DND-41 (cell line): ENCODE results near the gene KRTAP10-12.

Experiments used
- ATAC-seq: fragments of 200-7000 bp; cut with Tn5 transposase; 3 replicates; pipeline ENCODE4 v1.9.1; 2021; ENCODE audit warnings: low read depth; ENCODE audit not compliant: insufficient read depth
- DNase-seq: peaks from one replicate; pipeline ENCODE4 v3.0.0-alpha.2; 2020
- H2AFZ ChIP-seq: 2 replicates; pipeline ENCODE4 v1.6.0; 2012; ENCODE audit warnings: low read depth, low read length
- H3K27ac ChIP-seq: 2 replicates; pipeline ENCODE4 v1.5.1; 2012; ENCODE audit warnings: low read length, inconsistent platforms
- H3K27me3 ChIP-seq: fragments of 200-600 bp; sonication (generic); 2 replicates; pipeline ENCODE4 v1.6.0; 2012; ENCODE audit warnings: low read length, mild to moderate bottlenecking, inconsistent platforms; ENCODE audit not compliant: insufficient read depth, poor library complexity
- H3K36me3 ChIP-seq: 2 replicates; pipeline ENCODE4 v1.5.1; 2012; ENCODE audit warnings: low read length, inconsistent platforms; ENCODE audit not compliant: insufficient read depth
- H3K4me1 ChIP-seq: 2 replicates; pipeline ENCODE4 v1.5.1; 2012; ENCODE audit warnings: mild to moderate bottlenecking, low read length; ENCODE audit not compliant: insufficient read depth
- H3K4me2 ChIP-seq: 2 replicates; pipeline ENCODE4 v1.6.0; 2012; ENCODE audit warnings: mild to moderate bottlenecking, moderate library complexity, low read length, inconsistent platforms; ENCODE audit not compliant: insufficient read depth
- H3K4me3 ChIP-seq, 2 experiments: fragments of 200-600 bp in 1 of 2; shearing (Covaris generic) in 1 of 2; 2 replicates each; pipeline ENCODE4 v1.5.1; 2012 to 2016; ENCODE audit warnings: inconsistent platforms in 2 of 2, low read length in 2 of 2, mild to moderate bottlenecking in 2 of 2, low read depth in 1 of 2, moderate library complexity in 1 of 2
- H3K79me2 ChIP-seq: 2 replicates; pipeline ENCODE4 v1.6.0; 2012; ENCODE audit warnings: low read length, inconsistent platforms; ENCODE audit not compliant: insufficient read depth
- H3K9ac ChIP-seq: 2 replicates; pipeline ENCODE4 v1.6.0; 2012; ENCODE audit warnings: low read depth, mild to moderate bottlenecking, inconsistent platforms, low read length, moderate library complexity
- H3K9me3 ChIP-seq: 2 replicates; pipeline ENCODE4 v1.5.1; 2012; ENCODE audit warnings: low read length, moderate library complexity, mild to moderate bottlenecking, inconsistent platforms; ENCODE audit not compliant: insufficient read depth, severe bottlenecking
- H4K20me1 ChIP-seq: 2 replicates; pipeline ENCODE4 v1.6.0; 2012; ENCODE audit warnings: low read length; ENCODE audit not compliant: insufficient read depth
- CTCF ChIP-seq: IDR thresholded peaks from 2 replicates; pipeline ENCODE4 v1.5.1; 2012; ENCODE audit warnings: borderline replicate concordance, low read length, moderate library complexity, mild to moderate bottlenecking; ENCODE audit not compliant: poor library complexity, severe bottlenecking; ENCODE audit errors: extremely low read depth
- EZH2 ChIP-seq: IDR thresholded peaks from 3 replicates; pipeline ENCODE4 v1.6.1; 2012; ENCODE audit warnings: borderline replicate concordance, low read depth, mild to moderate bottlenecking, moderate library complexity, low read length, inconsistent platforms; ENCODE audit not compliant: severe bottlenecking

KRTAP10-12 gene

GRCh38 chr21:44701023-44701400, 4.0 kb downstream of the KRTAP10-12 start:
- Histone ChIP-seq H3K4me3 (no peak overlapping the region), H3K27ac (no peak overlapping the region), H4K20me1 (no peaks in the 10 kb centered on the region; the same call in 1 of the 2 replicates), H2AFZ (no peak overlapping the region), H3K9me3 (no peaks in the 10 kb centered on the region), H3K9ac (no peak overlapping the region), H3K4me1 (no peaks in the 10 kb centered on the region), H3K27me3 (peaks cover 10% of the 10 kb centered on the region), H3K4me2 (no peak overlapping the region), H3K36me3 (no peaks in the 10 kb centered on the region), H3K79me2 (no peaks in the 10 kb centered on the region)
- no peak for ATAC-seq
- DNase-seq: no peak
- no peak for TF ChIP-seq EZH2
- TF ChIP-seq CTCF: no peak

- Histone ChIP-seq H3K9me3 (no peaks in the 10 kb centered on the region), H3K4me2 (no peak overlapping the region), H3K79me2 (no peaks in the 10 kb centered on the region), H3K4me3 (no peak overlapping the region), H3K27me3 (peaks cover 10% of the 10 kb centered on the region), H4K20me1 (no peaks in the 10 kb centered on the region; the same call in 1 of the 2 replicates), H3K36me3 (no peaks in the 10 kb centered on the region), H3K9ac (no peak overlapping the region), H3K4me1 (no peaks in the 10 kb centered on the region), H3K27ac (no peak overlapping the region), H2AFZ (no peak overlapping the region)
- TF ChIP-seq CTCF (no peak), EZH2 (no peak)
- DNase-seq (no peak), ATAC-seq (no peak)
Measured at GRCh38 chr21:44701541-44701940, 4.6 kb downstream of the KRTAP10-12 start.

GRCh38 chr21:44702111-44702972, 5.4 kb downstream of the KRTAP10-12 start:
- no peaks in the 10 kb centered on the region for H3K36me3 ChIP-seq
- no peak overlapping the region for H3K27ac ChIP-seq
- H3K4me2 ChIP-seq: no peak overlapping the region
- no peaks in the 10 kb centered on the region; the same call in 1 of the 2 replicates for H4K20me1 ChIP-seq
- H3K9ac ChIP-seq: no peak overlapping the region
- no peaks in the 10 kb centered on the region for H3K79me2 ChIP-seq
- DNase-seq: no peak
- no peak overlapping the region for H2AFZ ChIP-seq
- no peak for ATAC-seq
- TF ChIP-seq EZH2 (no peak), CTCF (no peak)
- peaks cover 10% of the 10 kb centered on the region for H3K27me3 ChIP-seq
- no peaks in the 10 kb centered on the region for H3K4me1 ChIP-seq
- no peaks in the 10 kb centered on the region for H3K9me3 ChIP-seq
- H3K4me3 ChIP-seq: no peak overlapping the region
